GM18517 (cell line): Measurements from ENCODE around the gene NFATC4.
"Not testable (repeated sequence)": the region's sequence is repeated elsewhere in the genome, so short reads cannot be mapped to it uniquely, and the experiment has no call there.

Experiments
- ATAC-seq: cut with Tn5 transposase; IDR thresholded peaks from one replicate; pipeline ENCODE4 v1.9.1; 2021; ENCODE audit warnings: mild to moderate bottlenecking, moderate library complexity; ENCODE audit not compliant: unreplicated experiment

The NFATC4 gene

GRCh38 chr14:24366721-24367513, 1.1 kb upstream of the NFATC4 start:
- ATAC-seq: peak; percentile 44

- no peak for ATAC-seq
Measured at GRCh38 chr14:24368212-24368561, 203 bp downstream of the NFATC4 start.

GRCh38 chr14:24368562-24369252, 723 bp downstream of the NFATC4 start:
- ATAC-seq: no peak

- no peak for ATAC-seq
Measured at GRCh38 chr14:24369463-24369862, 1.5 kb downstream of the NFATC4 start.

GRCh38 chr14:24369907-24370687, 2.1 kb downstream of the NFATC4 start:
- no peak for ATAC-seq

- no peak for ATAC-seq
Measured at GRCh38 chr14:24370748-24371147, 2.8 kb downstream of the NFATC4 start.

- ATAC-seq: not testable (repeated sequence)
Measured at GRCh38 chr14:24371605-24372004, 3.6 kb downstream of the NFATC4 start.

GRCh38 chr14:24372701-24373416, 4.9 kb downstream of the NFATC4 start:
- ATAC-seq: no peak

- ATAC-seq: no peak
Measured at GRCh38 chr14:24376448-24377070, 8.6 kb downstream of the NFATC4 start.

GRCh38 chr14:24377126-24377525, 9.1 kb downstream of the NFATC4 start:
- ATAC-seq: no peak

- no peak for ATAC-seq
Measured at GRCh38 chr14:24377657-24378056, 9.7 kb downstream of the NFATC4 start.

GRCh38 chr14:24378327-24378726, 10.3 kb downstream of the NFATC4 start:
- ATAC-seq: no peak

- no peak for ATAC-seq
Measured at GRCh38 chr14:24378981-24379906, 11.3 kb downstream of the NFATC4 start.

- ATAC-seq: no peak
Measured at GRCh38 chr14:24379907-24380730, 12.1 kb downstream of the NFATC4 start.

GRCh38 chr14:24381363-24382063, 13.5 kb downstream of the NFATC4 start:
- ATAC-seq: no peak

- no peak for ATAC-seq
Measured at GRCh38 chr14:24382064-24382371, 14.0 kb downstream of the NFATC4 start.

- no peak for ATAC-seq
Measured at GRCh38 chr14:24384169-24384568, 16.2 kb downstream of the NFATC4 start.

GRCh38 chr14:24385524-24385923, 17.5 kb downstream of the NFATC4 start:
- no peak for ATAC-seq
